Astrocyte (in vitro differentiated cells and primary cell): Measurements from ENCODE around the gene TKTL1. TPM values are rescaled to one million over a fixed set of nuclear protein-coding genes. Genes with fewer than 3 reads are reported as not detected.

Experiments
- DNase-seq: peaks from one replicate; pipeline ENCODE4 v3.0.0-alpha.2; 2010; ENCODE audit warnings: low read depth
- FAIRE-seq: peaks from 2 replicates; lab custom pipeline; 2011; peaks lifted over from hg19 to GRCh38; lab: Jason Lieb, UNC
- H2AFZ ChIP-seq: 2 replicates; pipeline ENCODE4 v1.6.0; 2012; ENCODE audit warnings: low read depth, low read length, inconsistent platforms
- H3K27ac ChIP-seq: 2 replicates; pipeline ENCODE4 v1.5.1; 2011; ENCODE audit warnings: low read depth, low read length, inconsistent platforms
- H3K27me3 ChIP-seq: 2 replicates; pipeline ENCODE4 v1.6.0; 2011; ENCODE audit warnings: low read length, inconsistent platforms; ENCODE audit not compliant: insufficient read depth
- H3K36me3 ChIP-seq: 2 replicates; pipeline ENCODE4 v1.5.1; 2011; ENCODE audit warnings: low read length, inconsistent platforms; ENCODE audit not compliant: insufficient read depth
- H3K4me1 ChIP-seq: 2 replicates; pipeline ENCODE4 v1.5.1; 2011; ENCODE audit warnings: low read length, inconsistent platforms; ENCODE audit not compliant: insufficient read depth
- H3K4me2 ChIP-seq: 2 replicates; pipeline ENCODE4 v1.6.0; 2012; ENCODE audit warnings: low read length, inconsistent platforms
- H3K4me3 ChIP-seq: 2 replicates; pipeline ENCODE4 v1.5.1; 2011; ENCODE audit warnings: low read depth, mild to moderate bottlenecking, low read length, inconsistent platforms; ENCODE audit not compliant: insufficient read depth
- H3K79me2 ChIP-seq: 2 replicates; pipeline ENCODE4 v1.6.0; 2012; ENCODE audit warnings: mild to moderate bottlenecking, low read length, inconsistent platforms; ENCODE audit not compliant: insufficient read depth
- H3K9ac ChIP-seq: 2 replicates; pipeline ENCODE4 v1.6.0; 2012; ENCODE audit warnings: mild to moderate bottlenecking, low read length, inconsistent platforms
- H3K9me3 ChIP-seq: 2 replicates; pipeline ENCODE4 v1.5.1; 2012; ENCODE audit warnings: low read depth, mild to moderate bottlenecking, low read length, inconsistent platforms; ENCODE audit not compliant: insufficient read depth
- H4K20me1 ChIP-seq: 2 replicates; pipeline ENCODE4 v1.6.0; 2012; ENCODE audit warnings: low read length, inconsistent platforms; ENCODE audit not compliant: insufficient read depth
- H3K27ac Mint-ChIP-seq: one replicate; pipeline ENCODE4 v1.8.0; 2021; ENCODE audit warnings: mild to moderate bottlenecking, mixed read lengths; ENCODE audit not compliant: unreplicated experiment
- H3K27me3 Mint-ChIP-seq: one replicate; pipeline ENCODE4 v1.8.0; 2021; ENCODE audit warnings: low read depth, mixed read lengths; ENCODE audit not compliant: unreplicated experiment
- H3K36me3 Mint-ChIP-seq: one replicate; pipeline ENCODE4 v1.8.0; 2021; ENCODE audit warnings: low read depth, mixed read lengths; ENCODE audit not compliant: unreplicated experiment
- H3K4me1 Mint-ChIP-seq: one replicate; pipeline ENCODE4 v1.8.0; 2021; ENCODE audit warnings: low read depth, mixed read lengths; ENCODE audit not compliant: unreplicated experiment
- H3K4me3 Mint-ChIP-seq: one replicate; pipeline ENCODE4 v1.8.0; 2021; ENCODE audit warnings: mild to moderate bottlenecking, moderate library complexity, mixed read lengths; ENCODE audit not compliant: unreplicated experiment
- H3K9me3 Mint-ChIP-seq: one replicate; pipeline ENCODE4 v1.8.0; 2021; ENCODE audit warnings: mild to moderate bottlenecking, mixed read lengths; ENCODE audit not compliant: unreplicated experiment
- EZH2 ChIP-seq: IDR thresholded peaks from 2 replicates; pipeline ENCODE4 v1.6.1; 2012; ENCODE audit warnings: mild to moderate bottlenecking, low read length, inconsistent platforms; ENCODE audit not compliant: insufficient read depth
- total RNA-seq: library from RNA; stranded (reverse); gene quantifications from 2 replicates; pipeline ENCODE4 v1.2.1, GENCODE V29; 2021
- TF ChIP-seq, protein P1 (sequence below): IDR thresholded peaks from 2 replicates; pipeline ENCODE4 v1.5.1; 2011; ENCODE audit warnings: low read depth, mild to moderate bottlenecking, inconsistent platforms, low read length, moderate library complexity; ENCODE audit not compliant: insufficient read depth

TKTL1 gene
- total RNA-seq, 1 donor from 2014 or later, result not detected

DNA sequence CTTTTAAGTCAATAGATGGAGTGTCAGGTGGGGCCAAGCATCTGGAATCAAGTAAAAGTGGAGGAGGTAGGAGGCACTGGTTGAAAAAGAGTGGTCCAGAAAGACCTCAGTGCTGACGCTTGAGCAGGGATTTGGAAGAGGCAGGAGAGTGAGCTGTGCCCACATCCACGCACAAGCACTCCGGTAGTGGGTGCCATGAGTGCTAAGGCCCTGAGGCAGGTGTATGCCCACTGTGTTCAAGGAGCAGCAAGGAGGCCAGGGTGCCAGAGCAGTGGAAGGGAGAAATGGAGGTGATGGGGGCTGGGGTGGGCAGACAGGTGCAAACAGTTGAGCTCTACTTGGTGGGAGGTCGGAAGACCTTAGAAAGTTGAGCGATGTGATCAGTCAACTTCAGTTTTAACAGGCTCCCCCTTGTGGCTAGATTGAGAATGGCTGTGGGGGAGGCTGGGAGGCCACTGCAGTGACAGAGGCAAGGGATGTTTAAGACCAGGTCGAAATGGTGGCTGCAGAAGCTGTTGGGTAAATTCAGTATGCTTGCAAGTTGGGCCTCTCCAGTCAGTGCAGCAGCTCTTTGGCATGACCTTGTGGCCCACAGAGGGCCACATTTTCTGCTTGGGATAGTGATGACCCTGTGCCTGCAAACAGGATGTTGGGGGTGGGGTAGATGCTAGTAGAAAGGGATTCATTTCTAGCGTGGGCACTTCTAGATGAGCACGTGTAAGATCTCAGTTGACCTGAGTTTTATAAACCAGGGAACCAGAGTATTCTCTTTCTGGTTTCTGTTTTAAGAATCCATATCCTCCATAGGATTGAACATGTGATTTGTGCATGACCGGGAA is 12.7 kb downstream of the TKTL1 start:
- H3K27me3 Mint-ChIP-seq, result peaks cover 3% of the 10 kb centered on the region

DNA sequence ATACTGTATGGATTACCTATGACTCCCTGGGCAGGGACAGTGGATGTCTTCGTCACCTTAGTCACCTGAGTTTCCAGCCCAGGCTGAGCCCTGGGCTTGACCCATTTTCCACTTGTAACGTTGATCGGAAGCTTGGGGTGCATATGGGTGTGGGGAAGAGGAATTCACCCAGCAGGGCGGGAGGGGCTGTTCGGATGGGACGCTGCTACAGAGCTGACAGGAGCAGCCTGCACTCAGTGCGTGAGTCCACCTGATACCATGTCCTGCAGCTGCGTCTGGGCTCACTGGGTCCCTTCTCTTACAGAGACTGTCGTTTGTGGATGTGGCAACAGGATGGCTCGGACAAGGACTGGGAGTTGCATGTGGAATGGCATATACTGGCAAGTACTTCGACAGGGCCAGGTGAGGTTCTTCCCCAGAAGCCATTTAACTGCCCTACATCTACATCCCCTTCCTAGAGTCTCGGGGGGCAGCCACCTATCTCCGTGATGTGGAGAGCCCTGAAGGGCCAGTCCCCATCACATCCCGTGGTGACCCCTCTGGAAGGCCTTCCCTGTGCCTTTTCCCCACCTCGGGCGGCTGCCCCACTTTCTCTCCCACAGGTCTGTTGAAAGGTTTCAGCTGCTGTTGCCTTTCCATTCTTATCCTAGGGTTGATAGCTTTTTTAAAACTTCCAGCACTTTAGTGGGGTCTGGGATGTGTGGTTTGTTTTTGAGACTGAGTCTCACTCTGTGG is 13.6 kb downstream of the TKTL1 start:
- no peak overlapping the region for H3K4me2 ChIP-seq
- Mint-ChIP-seq H3K4me3 (no peak overlapping the region), H3K36me3 (no peaks in the 10 kb centered on the region), H3K27ac (no peak overlapping the region), H3K4me1 (no peaks in the 10 kb centered on the region), H3K27me3 (peaks cover 3% of the 10 kb centered on the region), H3K9me3 (no peaks in the 10 kb centered on the region)
- no peak overlapping the region for H3K4me3 ChIP-seq
- H3K4me1 ChIP-seq, result no peaks in the 10 kb centered on the region
- H3K9ac ChIP-seq, result no peak overlapping the region
- TF ChIP-seq, protein P1, sequence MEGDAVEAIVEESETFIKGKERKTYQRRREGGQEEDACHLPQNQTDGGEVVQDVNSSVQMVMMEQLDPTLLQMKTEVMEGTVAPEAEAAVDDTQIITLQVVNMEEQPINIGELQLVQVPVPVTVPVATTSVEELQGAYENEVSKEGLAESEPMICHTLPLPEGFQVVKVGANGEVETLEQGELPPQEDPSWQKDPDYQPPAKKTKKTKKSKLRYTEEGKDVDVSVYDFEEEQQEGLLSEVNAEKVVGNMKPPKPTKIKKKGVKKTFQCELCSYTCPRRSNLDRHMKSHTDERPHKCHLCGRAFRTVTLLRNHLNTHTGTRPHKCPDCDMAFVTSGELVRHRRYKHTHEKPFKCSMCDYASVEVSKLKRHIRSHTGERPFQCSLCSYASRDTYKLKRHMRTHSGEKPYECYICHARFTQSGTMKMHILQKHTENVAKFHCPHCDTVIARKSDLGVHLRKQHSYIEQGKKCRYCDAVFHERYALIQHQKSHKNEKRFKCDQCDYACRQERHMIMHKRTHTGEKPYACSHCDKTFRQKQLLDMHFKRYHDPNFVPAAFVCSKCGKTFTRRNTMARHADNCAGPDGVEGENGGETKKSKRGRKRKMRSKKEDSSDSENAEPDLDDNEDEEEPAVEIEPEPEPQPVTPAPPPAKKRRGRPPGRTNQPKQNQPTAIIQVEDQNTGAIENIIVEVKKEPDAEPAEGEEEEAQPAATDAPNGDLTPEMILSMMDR, result no peak
- no peak for TF ChIP-seq EZH2
- no peaks in the 10 kb centered on the region for H3K36me3 ChIP-seq
- no peaks in the 10 kb centered on the region for H3K9me3 ChIP-seq
- no peak overlapping the region for H2AFZ ChIP-seq
- no peaks in the 10 kb centered on the region for H3K79me2 ChIP-seq
- no peak for FAIRE-seq
- no peaks in the 10 kb centered on the region for H3K27me3 ChIP-seq
- no peak for DNase-seq
- H4K20me1 ChIP-seq, result no peaks in the 10 kb centered on the region
- no peak overlapping the region for H3K27ac ChIP-seq

More for the DNA sequence above, 12.7 kb downstream of the TKTL1 start:
- Mint-ChIP-seq H3K4me1 (no peaks in the 10 kb centered on the region), H3K4me3 (no peak overlapping the region), H3K36me3 (no peaks in the 10 kb centered on the region), H3K27ac (no peak overlapping the region), H3K9me3 (no peaks in the 10 kb centered on the region)
- FAIRE-seq, result peak; percentile 91
- H3K27me3 ChIP-seq, result no peaks in the 10 kb centered on the region
- H3K4me3 ChIP-seq, result no peak overlapping the region
- H4K20me1 ChIP-seq, result no peaks in the 10 kb centered on the region
- H3K27ac ChIP-seq, result no peak overlapping the region
- no peak overlapping the region for H3K9ac ChIP-seq
- H3K79me2 ChIP-seq, result no peaks in the 10 kb centered on the region
- no peak overlapping the region for H2AFZ ChIP-seq
- H3K4me1 ChIP-seq, result no peaks in the 10 kb centered on the region
- H3K4me2 ChIP-seq, result no peak overlapping the region
- no peaks in the 10 kb centered on the region for H3K9me3 ChIP-seq
- H3K36me3 ChIP-seq, result no peaks in the 10 kb centered on the region
- no peak for DNase-seq
- TF ChIP-seq EZH2, result no peak
- TF ChIP-seq, protein P1, result peak; percentile 50
